Astrocyte (in vitro differentiated cells and primary cell): ENCODE data around the gene PSME1. TPM values are rescaled to one million over a fixed set of nuclear protein-coding genes. Genes with fewer than 3 reads are reported as not detected.

ENCODE experiments used
- DNase-seq: peaks from one replicate; pipeline ENCODE4 v3.0.0-alpha.2; 2010; ENCODE audit warnings: low read depth
- FAIRE-seq: peaks from 2 replicates; lab custom pipeline; 2011; peaks lifted over from hg19 to GRCh38; lab: Jason Lieb, UNC
- H2AFZ ChIP-seq: 2 replicates; pipeline ENCODE4 v1.6.0; 2012; ENCODE audit warnings: low read depth, low read length, inconsistent platforms
- H3K27ac ChIP-seq: 2 replicates; pipeline ENCODE4 v1.5.1; 2011; ENCODE audit warnings: low read depth, low read length, inconsistent platforms
- H3K27me3 ChIP-seq: 2 replicates; pipeline ENCODE4 v1.6.0; 2011; ENCODE audit warnings: low read length, inconsistent platforms; ENCODE audit not compliant: insufficient read depth
- H3K36me3 ChIP-seq: 2 replicates; pipeline ENCODE4 v1.5.1; 2011; ENCODE audit warnings: low read length, inconsistent platforms; ENCODE audit not compliant: insufficient read depth
- H3K4me1 ChIP-seq: 2 replicates; pipeline ENCODE4 v1.5.1; 2011; ENCODE audit warnings: low read length, inconsistent platforms; ENCODE audit not compliant: insufficient read depth
- H3K4me2 ChIP-seq: 2 replicates; pipeline ENCODE4 v1.6.0; 2012; ENCODE audit warnings: low read length, inconsistent platforms
- H3K4me3 ChIP-seq: 2 replicates; pipeline ENCODE4 v1.5.1; 2011; ENCODE audit warnings: low read depth, mild to moderate bottlenecking, low read length, inconsistent platforms; ENCODE audit not compliant: insufficient read depth
- H3K79me2 ChIP-seq: 2 replicates; pipeline ENCODE4 v1.6.0; 2012; ENCODE audit warnings: mild to moderate bottlenecking, low read length, inconsistent platforms; ENCODE audit not compliant: insufficient read depth
- H3K9ac ChIP-seq: 2 replicates; pipeline ENCODE4 v1.6.0; 2012; ENCODE audit warnings: mild to moderate bottlenecking, low read length, inconsistent platforms
- H3K9me3 ChIP-seq: 2 replicates; pipeline ENCODE4 v1.5.1; 2012; ENCODE audit warnings: low read depth, mild to moderate bottlenecking, low read length, inconsistent platforms; ENCODE audit not compliant: insufficient read depth
- H4K20me1 ChIP-seq: 2 replicates; pipeline ENCODE4 v1.6.0; 2012; ENCODE audit warnings: low read length, inconsistent platforms; ENCODE audit not compliant: insufficient read depth
- H3K27ac Mint-ChIP-seq: one replicate; pipeline ENCODE4 v1.8.0; 2021; ENCODE audit warnings: mild to moderate bottlenecking, mixed read lengths; ENCODE audit not compliant: unreplicated experiment
- H3K27me3 Mint-ChIP-seq: one replicate; pipeline ENCODE4 v1.8.0; 2021; ENCODE audit warnings: low read depth, mixed read lengths; ENCODE audit not compliant: unreplicated experiment
- H3K36me3 Mint-ChIP-seq: one replicate; pipeline ENCODE4 v1.8.0; 2021; ENCODE audit warnings: low read depth, mixed read lengths; ENCODE audit not compliant: unreplicated experiment
- H3K4me1 Mint-ChIP-seq: one replicate; pipeline ENCODE4 v1.8.0; 2021; ENCODE audit warnings: low read depth, mixed read lengths; ENCODE audit not compliant: unreplicated experiment
- H3K4me3 Mint-ChIP-seq: one replicate; pipeline ENCODE4 v1.8.0; 2021; ENCODE audit warnings: mild to moderate bottlenecking, moderate library complexity, mixed read lengths; ENCODE audit not compliant: unreplicated experiment
- H3K9me3 Mint-ChIP-seq: one replicate; pipeline ENCODE4 v1.8.0; 2021; ENCODE audit warnings: mild to moderate bottlenecking, mixed read lengths; ENCODE audit not compliant: unreplicated experiment
- EZH2 ChIP-seq: IDR thresholded peaks from 2 replicates; pipeline ENCODE4 v1.6.1; 2012; ENCODE audit warnings: mild to moderate bottlenecking, low read length, inconsistent platforms; ENCODE audit not compliant: insufficient read depth
- total RNA-seq: library from RNA; stranded (reverse); gene quantifications from 2 replicates; pipeline ENCODE4 v1.2.1, GENCODE V29; 2021
- TF ChIP-seq, protein P1 (sequence below): IDR thresholded peaks from 2 replicates; pipeline ENCODE4 v1.5.1; 2011; ENCODE audit warnings: low read depth, mild to moderate bottlenecking, inconsistent platforms, low read length, moderate library complexity; ENCODE audit not compliant: insufficient read depth

PSME1 gene
- total RNA-seq, 1 donor from 2014 or later = 122 TPM

DNA sequence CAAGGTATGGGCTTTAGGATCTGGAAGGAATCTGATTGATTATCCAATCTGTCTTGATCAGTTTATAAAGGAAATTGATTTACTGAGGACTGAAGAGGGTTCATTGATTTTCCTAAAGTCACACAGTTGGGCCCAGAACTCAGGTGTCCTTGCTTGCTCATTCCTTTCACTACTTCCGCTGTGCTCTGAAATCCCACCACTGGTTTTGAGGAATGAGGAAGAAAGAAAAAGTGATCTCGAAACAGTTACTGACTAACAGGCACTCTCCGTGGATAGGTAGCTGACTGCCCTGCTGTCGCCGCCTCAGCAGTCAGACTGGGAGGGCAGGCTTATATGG lies 5.6 kb upstream of the PSME1 start, which contains the start of gene FITM1:
TSS of gene FITM1 (plus strand) at position 280 of the 337 bp plus-strand sequence. CDS start 905 bp downstream, outside the sequence.
- Histone ChIP-seq H3K79me2 (no peaks in the 10 kb centered on the region), H2AFZ (no peak within 1 kb of the TSS), H3K4me3 (no peak within 1 kb of the TSS), H4K20me1 (no peaks in the 10 kb centered on the region), H3K27ac (no peak within 1 kb of the TSS), H3K27me3 (no peaks in the 10 kb centered on the region), H3K9ac (no peak within 1 kb of the TSS), H3K4me1 (peaks cover 2% of the 10 kb centered on the region), H3K4me2 (no peak within 1 kb of the TSS), H3K36me3 (no peaks in the 10 kb centered on the region), H3K9me3 (no peaks in the 10 kb centered on the region)
- FAIRE-seq = no peak
- Mint-ChIP-seq H3K36me3 (no peaks in the 10 kb centered on the region), H3K27me3 (peaks cover 8% of the 10 kb centered on the region), H3K4me3 (no peak within 1 kb of the TSS), H3K9me3 (no peaks in the 10 kb centered on the region), H3K4me1 (peaks cover 2% of the 10 kb centered on the region), H3K27ac (no peak within 1 kb of the TSS)
- no peak for DNase-seq
- TF ChIP-seq EZH2 = no peak
- TF ChIP-seq, protein P1, sequence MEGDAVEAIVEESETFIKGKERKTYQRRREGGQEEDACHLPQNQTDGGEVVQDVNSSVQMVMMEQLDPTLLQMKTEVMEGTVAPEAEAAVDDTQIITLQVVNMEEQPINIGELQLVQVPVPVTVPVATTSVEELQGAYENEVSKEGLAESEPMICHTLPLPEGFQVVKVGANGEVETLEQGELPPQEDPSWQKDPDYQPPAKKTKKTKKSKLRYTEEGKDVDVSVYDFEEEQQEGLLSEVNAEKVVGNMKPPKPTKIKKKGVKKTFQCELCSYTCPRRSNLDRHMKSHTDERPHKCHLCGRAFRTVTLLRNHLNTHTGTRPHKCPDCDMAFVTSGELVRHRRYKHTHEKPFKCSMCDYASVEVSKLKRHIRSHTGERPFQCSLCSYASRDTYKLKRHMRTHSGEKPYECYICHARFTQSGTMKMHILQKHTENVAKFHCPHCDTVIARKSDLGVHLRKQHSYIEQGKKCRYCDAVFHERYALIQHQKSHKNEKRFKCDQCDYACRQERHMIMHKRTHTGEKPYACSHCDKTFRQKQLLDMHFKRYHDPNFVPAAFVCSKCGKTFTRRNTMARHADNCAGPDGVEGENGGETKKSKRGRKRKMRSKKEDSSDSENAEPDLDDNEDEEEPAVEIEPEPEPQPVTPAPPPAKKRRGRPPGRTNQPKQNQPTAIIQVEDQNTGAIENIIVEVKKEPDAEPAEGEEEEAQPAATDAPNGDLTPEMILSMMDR = no peak

DNA sequence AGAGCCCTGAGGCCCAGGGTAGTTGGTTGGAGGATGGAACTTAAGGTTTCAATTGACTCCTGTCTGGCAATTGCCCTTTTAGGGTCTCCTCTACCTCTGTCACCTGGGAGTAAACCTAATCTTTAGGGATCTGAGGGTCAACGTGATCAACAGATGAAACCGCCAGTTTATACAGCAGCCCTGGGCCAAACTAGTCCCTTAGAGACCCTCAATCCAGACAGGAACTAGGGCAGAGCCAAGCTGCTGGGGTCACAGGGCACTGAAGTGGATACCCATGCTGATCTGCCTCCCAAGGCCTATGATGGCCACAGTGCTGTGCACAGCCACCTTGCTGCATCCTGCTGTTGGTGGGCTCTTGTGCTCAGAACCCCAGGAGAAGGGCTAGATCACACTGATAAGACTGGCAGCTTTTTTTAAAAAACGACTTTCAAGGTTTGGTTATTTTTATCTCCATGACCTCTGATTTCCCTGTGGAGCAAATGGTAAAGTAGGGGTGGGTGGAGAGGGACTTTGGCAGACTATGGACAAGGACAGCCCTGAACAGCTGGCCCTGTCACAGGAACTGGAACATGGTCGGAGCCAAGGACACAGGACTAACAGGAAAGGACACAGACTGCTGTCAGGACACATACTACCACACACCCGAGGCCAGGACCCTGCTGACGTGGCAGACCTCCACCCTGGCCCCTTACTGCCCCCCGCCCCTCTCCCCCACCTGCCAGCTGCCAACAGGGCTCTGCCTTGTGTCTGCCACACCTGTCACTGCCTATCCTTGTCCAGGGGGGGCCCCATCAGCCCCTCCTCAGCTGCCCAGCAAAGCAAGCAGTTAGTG lies 5.1 kb upstream of the PSME1 start:
- Histone ChIP-seq H3K79me2 (no peaks in the 10 kb centered on the region), H3K4me2 (no peak overlapping the region), H3K9me3 (no peaks in the 10 kb centered on the region), H3K4me3 (no peak overlapping the region), H3K9ac (no peak overlapping the region), H3K27ac (no peak overlapping the region), H3K4me1 (peaks cover 3% of the 10 kb centered on the region), H3K27me3 (no peaks in the 10 kb centered on the region), H2AFZ (no peak overlapping the region), H3K36me3 (no peaks in the 10 kb centered on the region), H4K20me1 (no peaks in the 10 kb centered on the region)
- peaks cover 2% of the 10 kb centered on the region for H3K4me1 Mint-ChIP-seq
- no peak overlapping the region for H3K4me3 Mint-ChIP-seq
- H3K27ac Mint-ChIP-seq = no peak overlapping the region
- DNase-seq (no peak), FAIRE-seq (no peak)
- peaks cover 8% of the 10 kb centered on the region for H3K27me3 Mint-ChIP-seq
- no peak for TF ChIP-seq EZH2
- TF ChIP-seq, protein P1 = no peak
- H3K9me3 Mint-ChIP-seq = no peaks in the 10 kb centered on the region
- no peaks in the 10 kb centered on the region for H3K36me3 Mint-ChIP-seq

DNA sequence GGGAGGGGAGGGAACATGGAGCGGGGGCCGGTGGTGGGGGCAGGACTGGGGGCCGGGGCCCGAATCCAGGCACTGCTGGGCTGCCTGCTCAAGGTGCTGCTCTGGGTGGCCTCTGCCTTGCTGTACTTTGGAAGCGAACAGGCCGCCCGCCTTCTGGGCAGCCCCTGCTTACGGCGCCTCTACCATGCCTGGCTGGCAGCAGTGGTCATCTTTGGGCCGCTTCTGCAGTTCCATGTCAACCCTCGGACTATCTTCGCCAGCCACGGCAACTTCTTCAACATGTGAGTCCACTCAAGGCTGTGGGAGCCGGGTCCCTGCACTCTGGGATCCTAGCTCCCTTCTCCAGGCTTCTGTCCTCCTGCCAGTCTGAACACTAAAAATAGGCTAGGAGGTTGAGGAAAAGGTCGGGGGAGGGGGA lies 4.4 kb upstream of the PSME1 start:
- Mint-ChIP-seq H3K27ac (no peak overlapping the region), H3K4me1 (peaks cover 4% of the 10 kb centered on the region), H3K9me3 (no peaks in the 10 kb centered on the region), H3K27me3 (peaks cover 8% of the 10 kb centered on the region), H3K4me3 (no peak overlapping the region), H3K36me3 (peaks cover 1% of the 10 kb centered on the region)
- Histone ChIP-seq H3K9ac (no peak overlapping the region), H3K27ac (no peak overlapping the region), H3K79me2 (peaks cover 6% of the 10 kb centered on the region), H3K4me3 (no peak overlapping the region), H3K4me1 (peaks cover 6% of the 10 kb centered on the region), H3K4me2 (no peak overlapping the region), H4K20me1 (no peaks in the 10 kb centered on the region), H3K27me3 (no peaks in the 10 kb centered on the region), H3K9me3 (no peaks in the 10 kb centered on the region), H3K36me3 (no peaks in the 10 kb centered on the region), H2AFZ (no peak overlapping the region)
- no peak for FAIRE-seq
- TF ChIP-seq, protein P1 = no peak
- no peak for TF ChIP-seq EZH2
- DNase-seq = no peak
